GM12801 (cell line): ENCODE data around the gene APRT.

Experiments
- TF ChIP-seq, protein P1 (sequence below): IDR thresholded peaks from one replicate; pipeline ENCODE4 v1.5.1; 2011; ENCODE audit warnings: control low read depth; ENCODE audit not compliant: insufficient read length; ENCODE audit errors: extremely low read depth

Gene APRT

DNA sequence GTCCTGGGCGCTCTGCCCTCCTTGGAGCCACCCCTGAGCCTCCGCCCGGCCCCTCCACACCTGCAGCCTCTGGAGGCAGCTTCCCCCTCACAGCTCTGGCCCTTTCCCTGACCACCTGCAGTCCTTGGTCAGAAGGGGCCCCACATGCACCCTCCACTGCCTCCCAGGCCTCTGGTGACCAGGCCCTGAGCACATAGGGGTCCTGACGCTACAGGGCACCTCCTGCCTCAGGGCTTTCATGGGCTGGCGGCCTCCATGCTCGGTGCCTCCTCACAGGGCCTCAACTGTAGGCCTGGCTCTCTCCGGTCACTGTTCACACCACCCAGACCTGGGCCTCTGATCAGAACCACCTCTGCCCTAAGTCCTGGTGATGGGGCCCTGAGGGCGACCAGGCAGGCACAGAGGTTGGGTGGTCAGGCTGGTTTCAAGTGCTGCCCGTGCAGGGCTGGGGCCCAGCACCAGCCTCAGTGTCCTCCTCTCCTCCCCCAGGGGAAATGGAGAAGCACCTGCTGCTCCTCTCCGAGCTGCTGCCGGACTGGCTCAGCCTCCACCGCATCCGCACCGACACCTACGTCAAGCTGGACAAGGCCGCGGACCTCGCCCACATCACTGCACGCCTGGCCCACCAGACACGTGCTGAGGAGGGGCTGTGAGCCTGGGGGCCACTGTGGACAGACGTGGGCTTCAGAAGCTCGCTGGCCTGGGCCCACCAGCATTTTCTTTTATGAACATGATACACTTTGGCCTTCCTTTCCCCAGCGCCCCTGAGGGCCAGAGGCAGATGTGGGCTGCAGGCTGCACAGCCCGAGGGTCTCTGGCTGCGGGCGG, 3.9 kb downstream of the APRT start:
- TF ChIP-seq, protein P1, sequence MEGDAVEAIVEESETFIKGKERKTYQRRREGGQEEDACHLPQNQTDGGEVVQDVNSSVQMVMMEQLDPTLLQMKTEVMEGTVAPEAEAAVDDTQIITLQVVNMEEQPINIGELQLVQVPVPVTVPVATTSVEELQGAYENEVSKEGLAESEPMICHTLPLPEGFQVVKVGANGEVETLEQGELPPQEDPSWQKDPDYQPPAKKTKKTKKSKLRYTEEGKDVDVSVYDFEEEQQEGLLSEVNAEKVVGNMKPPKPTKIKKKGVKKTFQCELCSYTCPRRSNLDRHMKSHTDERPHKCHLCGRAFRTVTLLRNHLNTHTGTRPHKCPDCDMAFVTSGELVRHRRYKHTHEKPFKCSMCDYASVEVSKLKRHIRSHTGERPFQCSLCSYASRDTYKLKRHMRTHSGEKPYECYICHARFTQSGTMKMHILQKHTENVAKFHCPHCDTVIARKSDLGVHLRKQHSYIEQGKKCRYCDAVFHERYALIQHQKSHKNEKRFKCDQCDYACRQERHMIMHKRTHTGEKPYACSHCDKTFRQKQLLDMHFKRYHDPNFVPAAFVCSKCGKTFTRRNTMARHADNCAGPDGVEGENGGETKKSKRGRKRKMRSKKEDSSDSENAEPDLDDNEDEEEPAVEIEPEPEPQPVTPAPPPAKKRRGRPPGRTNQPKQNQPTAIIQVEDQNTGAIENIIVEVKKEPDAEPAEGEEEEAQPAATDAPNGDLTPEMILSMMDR = no peak

DNA sequence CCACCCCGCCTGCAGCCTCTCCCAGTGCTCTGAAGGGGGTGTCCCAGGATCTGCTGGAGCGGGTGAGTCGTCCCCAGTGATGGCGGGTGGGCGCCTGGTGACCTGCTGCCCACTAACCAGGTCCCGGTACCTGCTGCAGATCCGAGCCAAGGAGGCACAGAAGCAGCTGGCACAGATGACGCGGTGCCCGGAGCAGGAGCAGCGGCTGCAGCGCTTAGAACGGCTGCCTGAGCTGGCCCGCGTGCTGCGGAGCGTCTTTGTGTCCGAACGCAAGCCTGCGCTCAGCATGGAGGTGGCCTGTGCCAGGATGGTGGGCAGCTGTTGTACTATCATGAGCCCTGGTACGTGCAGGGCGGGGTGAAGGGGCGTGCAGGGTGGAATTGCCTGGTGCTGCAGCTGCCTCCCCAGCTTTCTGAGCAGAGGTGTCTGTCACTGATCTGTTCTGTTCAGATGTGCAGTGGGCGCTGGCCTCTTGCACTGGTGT, 4.5 kb downstream of the APRT start:
- TF ChIP-seq, protein P1 = no peak

DNA sequence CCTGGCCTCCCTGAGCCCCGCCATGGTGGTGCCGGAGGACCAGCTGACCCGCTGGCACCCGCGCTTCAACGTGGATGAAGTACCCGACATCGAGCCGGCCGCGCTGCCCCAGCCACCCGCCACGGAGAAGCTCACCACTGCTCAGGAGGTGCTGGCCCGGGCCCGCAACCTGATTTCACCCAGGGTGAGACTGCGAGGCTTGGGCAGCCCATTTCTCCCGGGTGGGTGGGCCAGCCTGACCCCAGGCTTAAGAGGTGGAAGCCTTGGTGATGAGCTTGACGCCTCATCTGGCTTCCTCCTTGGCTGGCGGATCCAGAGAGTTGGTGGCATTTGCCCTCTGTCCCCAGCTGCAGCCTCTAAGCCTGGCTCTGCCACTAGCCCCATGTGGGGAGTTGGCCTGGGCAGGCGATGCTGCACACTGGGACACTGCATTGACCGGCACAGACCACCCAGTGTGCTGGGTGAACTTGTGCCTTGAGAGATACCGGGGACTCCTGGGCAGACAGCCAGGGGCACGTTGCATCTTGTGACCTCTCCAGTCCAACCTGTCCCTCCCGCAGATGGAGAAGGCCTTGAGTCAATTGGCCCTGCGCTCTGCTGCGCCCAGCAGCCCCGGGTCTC, 5.1 kb downstream of the APRT start:
- TF ChIP-seq, protein P1 = no peak

DNA sequence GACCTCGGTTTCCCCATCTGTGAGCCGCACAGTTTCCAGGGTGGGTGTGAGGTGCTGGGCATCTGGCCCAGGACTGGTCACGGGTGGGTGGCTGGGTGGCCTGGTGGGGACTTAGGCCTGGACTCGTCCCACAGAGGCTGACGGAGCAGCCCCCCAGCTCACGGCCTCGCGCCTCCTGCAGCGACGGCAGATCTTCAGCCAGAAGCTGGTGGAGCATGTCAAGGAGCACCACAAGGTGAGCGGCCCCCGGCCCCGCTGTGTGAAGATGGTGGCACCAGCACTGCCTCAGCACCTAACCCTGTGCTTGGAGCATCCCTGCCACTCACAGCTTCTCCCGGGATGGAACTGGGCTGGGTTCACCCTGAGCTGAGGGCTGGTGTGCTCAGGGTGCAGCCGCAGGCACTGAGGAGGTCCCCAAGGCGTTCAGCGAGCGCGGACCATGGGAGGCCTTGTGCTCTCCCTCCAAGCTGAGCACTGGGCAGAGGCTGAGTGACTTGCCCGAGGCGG, 5.8 kb downstream of the APRT start:
- TF ChIP-seq, protein P1 = no peak

DNA sequence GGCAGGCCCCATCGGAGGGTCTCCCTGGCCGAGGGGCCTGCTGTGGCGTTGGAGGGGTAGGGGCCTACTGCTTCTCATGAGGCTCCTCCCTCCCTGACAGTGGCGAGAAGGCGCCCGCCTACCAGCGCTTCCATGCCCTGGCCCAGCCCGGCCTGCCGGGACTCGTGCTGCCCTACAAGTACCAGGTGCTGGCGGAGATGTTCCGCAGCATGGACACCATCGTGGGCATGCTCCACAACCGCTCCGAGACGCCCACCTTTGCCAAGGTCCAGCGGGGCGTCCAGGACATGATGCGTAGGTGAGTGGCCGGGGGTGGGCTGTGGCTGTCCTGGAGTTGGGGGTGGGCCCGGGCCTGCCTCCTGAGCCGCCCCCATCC, 6.4 kb downstream of the APRT start:
- TF ChIP-seq, protein P1 = no peak

DNA sequence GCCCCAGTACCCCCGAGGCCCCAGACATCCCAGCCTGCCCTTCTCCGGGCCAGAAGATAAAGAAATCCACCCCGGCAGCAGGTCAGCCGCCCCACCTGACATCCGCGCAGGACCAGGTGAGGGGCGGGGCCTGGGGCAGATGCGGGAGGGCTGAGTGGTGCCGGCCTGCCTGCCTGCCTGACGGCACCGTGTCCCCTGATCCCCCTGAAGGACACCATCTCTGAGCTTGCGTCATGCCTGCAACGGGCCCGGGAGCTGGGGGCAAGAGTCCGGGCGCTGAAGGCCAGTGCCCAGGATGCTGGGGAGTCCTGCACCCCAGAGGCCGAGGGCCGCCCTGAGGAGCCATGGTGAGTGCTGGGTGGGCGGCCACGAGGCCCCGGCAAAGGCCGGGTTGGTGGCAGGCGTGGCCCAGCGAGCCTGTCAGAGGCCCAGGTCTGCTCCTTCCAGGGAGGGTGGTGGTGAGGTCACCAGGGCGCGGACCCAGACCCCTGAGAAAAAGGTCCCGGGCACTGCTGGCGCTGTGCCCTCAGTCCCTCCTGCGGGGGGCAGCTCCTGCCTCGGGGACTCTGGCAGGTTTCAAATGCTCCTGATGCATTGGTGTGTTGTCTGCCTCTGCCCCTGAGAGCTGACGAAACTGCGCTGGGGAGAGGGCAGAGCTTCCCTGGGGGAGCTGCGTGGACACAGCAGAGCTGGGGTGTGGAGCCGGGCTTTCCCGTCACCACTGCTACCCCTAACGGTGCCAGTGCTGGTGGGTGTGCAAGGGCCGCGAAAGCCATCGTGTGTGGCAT, 7.0 kb downstream of the APRT start:
- TF ChIP-seq, protein P1 = no peak

DNA sequence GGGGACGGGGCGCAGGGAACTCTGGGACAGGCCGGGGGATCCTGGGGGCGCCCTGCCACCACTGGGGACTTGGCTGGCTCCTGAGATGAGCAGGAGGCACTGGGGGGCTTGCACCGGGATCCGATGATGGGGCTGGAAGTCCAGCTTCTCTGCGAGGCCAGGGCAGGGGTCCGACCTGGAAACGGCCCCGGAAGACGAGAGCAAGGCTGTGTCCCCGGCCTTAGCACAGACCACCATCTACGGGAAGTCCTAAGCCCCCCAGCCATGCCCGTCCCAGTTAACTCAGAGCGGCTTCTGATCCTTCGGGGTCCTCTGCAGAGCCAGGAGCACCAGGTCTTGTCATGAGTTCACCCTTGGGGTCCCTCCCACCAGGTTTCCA, 7.6 kb downstream of the APRT start:
- TF ChIP-seq, protein P1 = no peak
